Muscle of arm (tissue), 12 donors: ENCODE results near the gene TACR2. TPM values are rescaled to one million over a fixed set of nuclear protein-coding genes. Genes with fewer than 3 reads are reported as not detected.

ENCODE experiments used
- DNase-seq: peaks from one replicate; pipeline ENCODE4 v3.0.0-alpha.2; 2013
- polyA plus RNA-seq, 12 donors: library from polyadenylated mRNA; unstranded; fragments of 120-200 nt; gene quantifications; one replicate each; pipeline ENCODE4 v1.2.1, GENCODE V29; 2013; ENCODE audit not compliant: insufficient read length in 12 of 12

Gene TACR2
- polyA plus RNA-seq, 12 donors, result 0.24 to 0.74 (median 0.54) TPM; not detected in 2

GRCh38 chr10:69419744-69420126, 3.0 kb upstream of the TACR2 start:
- no peak for DNase-seq

GRCh38 chr10:69419096-69419743, 2.5 kb upstream of the TACR2 start:
- DNase-seq, result no peak

- no peak for DNase-seq
These were observed 1.5 kb upstream of the TACR2 start for GRCh38 chr10:69418052-69418752.

GRCh38 chr10:69417542-69417941, 824 bp upstream of the TACR2 start:
- DNase-seq, result no peak

GRCh38 chr10:69415951-69416350, 767 bp downstream of the TACR2 start:
- no peak for DNase-seq

GRCh38 chr10:69415049-69415448, 1.7 kb downstream of the TACR2 start:
- DNase-seq, result no peak

GRCh38 chr10:69414036-69415018, 2.4 kb downstream of the TACR2 start:
- DNase-seq, result no peak

GRCh38 chr10:69413221-69413865, 3.4 kb downstream of the TACR2 start:
- peak; percentile 63 for DNase-seq

GRCh38 chr10:69412232-69412790, 4.4 kb downstream of the TACR2 start:
- DNase-seq, result no peak

GRCh38 chr10:69411476-69411875, 5.2 kb downstream of the TACR2 start:
- no peak for DNase-seq

- no peak for DNase-seq
These were observed 6.2 kb downstream of the TACR2 start for GRCh38 chr10:69410487-69410886.

GRCh38 chr10:69409968-69410367, 6.8 kb downstream of the TACR2 start:
- DNase-seq, result no peak

- no peak for DNase-seq
These were observed 7.6 kb downstream of the TACR2 start for GRCh38 chr10:69409176-69409495.

- DNase-seq, result peak; percentile 89
These were observed 8.2 kb downstream of the TACR2 start for GRCh38 chr10:69408318-69409175.

- DNase-seq, result no peak
These were observed 9.0 kb downstream of the TACR2 start for GRCh38 chr10:69407621-69408301.

- DNase-seq, result no peak
These were observed 9.7 kb downstream of the TACR2 start for GRCh38 chr10:69406816-69407580.

GRCh38 chr10:69406302-69406811, 10.4 kb downstream of the TACR2 start:
- no peak for DNase-seq

- no peak for DNase-seq
These were observed 11.5 kb downstream of the TACR2 start for GRCh38 chr10:69405221-69405620.

- DNase-seq, result no peak
These were observed 11.9 kb downstream of the TACR2 start for GRCh38 chr10:69404786-69405185.
